HG03095 (cell line): ENCODE results near the gene PCYOX1L.

Source experiments
- ATAC-seq: cut with Tn5 transposase; IDR thresholded peaks from one replicate; pipeline ENCODE4 v1.9.1; 2021; ENCODE audit warnings: moderate library complexity; ENCODE audit not compliant: unreplicated experiment

Gene PCYOX1L

DNA sequence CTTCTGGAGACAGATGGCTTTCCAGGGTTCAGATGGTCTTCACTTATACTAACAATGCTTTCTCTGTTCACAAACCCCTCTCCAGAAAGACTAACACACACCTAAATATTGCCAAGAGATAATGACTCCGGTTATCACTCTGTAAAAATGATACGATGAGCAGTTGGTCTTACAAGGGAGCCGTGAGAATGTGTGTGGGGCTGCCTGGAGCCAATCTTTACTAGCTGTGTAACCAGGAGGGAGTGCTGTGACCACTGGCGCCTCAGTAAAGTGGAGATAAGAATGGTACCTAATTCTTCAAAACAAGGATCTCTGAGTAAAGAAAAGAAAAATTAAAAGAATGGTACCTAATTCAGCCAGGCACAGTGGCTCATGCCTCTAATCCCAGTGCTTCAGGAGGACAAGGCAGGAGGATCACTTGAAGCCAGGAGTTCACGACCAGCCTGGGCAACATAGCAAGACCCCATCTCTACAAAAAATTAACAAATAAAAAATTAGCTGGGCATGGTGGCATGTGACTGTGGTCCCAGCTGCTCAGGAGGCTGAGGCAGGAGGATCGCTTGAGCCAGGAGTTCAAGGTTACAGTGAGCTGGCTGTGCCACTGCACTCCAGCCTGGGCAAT is 61.2 kb downstream of the PCYOX1L start:
- no peak for ATAC-seq
